Lung (tissue), 12 donors: ENCODE data around the gene ZDHHC7. TPM values are rescaled to one million over a fixed set of nuclear protein-coding genes. Genes with fewer than 3 reads are reported as not detected.

ENCODE experiments used
- ATAC-seq: fragments of 200-7000 bp; cut with Tn5 transposase; one replicate; pipeline ENCODE4 v1.9.1; 2020; ENCODE audit warnings: moderate number of reproducible peaks; ENCODE audit not compliant: insufficient read depth, low FRiP score
- DNase-seq, 3 donors: peaks; one replicate each; pipeline ENCODE4 v3.0.0-alpha.2; 2013 to 2017
- H3K27ac ChIP-seq, 2 donors: one replicate each; pipeline ENCODE4 v1.5.1; 2013; ENCODE audit warnings: mild to moderate bottlenecking in 2 of 2, moderate library complexity in 2 of 2, control low read depth in 1 of 2, inconsistent platforms in 1 of 2, low read depth in 1 of 2, low read length in 1 of 2
- H3K27me3 ChIP-seq, 3 donors: one replicate each; pipeline ENCODE4 v1.5.1; 2013; ENCODE audit warnings: low read length in 2 of 3; ENCODE audit not compliant: control insufficient read depth in 3 of 3, insufficient read depth in 3 of 3
- H3K36me3 ChIP-seq, 4 donors: one replicate each; pipeline ENCODE4 v1.5.1; 2013; ENCODE audit warnings: low read length in 4 of 4, mild to moderate bottlenecking in 1 of 4, moderate library complexity in 1 of 4; ENCODE audit not compliant: control insufficient read depth in 4 of 4, insufficient read depth in 4 of 4
- H3K4me1 ChIP-seq, 5 donors: one replicate each; pipeline ENCODE4 v1.5.1; 2013; ENCODE audit warnings: low read length in 5 of 5, mild to moderate bottlenecking in 2 of 5, moderate library complexity in 1 of 5; ENCODE audit not compliant: control insufficient read depth in 5 of 5, insufficient read depth in 5 of 5
- H3K4me3 ChIP-seq: one replicate; pipeline ENCODE4 v1.5.1; 2013; ENCODE audit warnings: mild to moderate bottlenecking, control low read depth, moderate library complexity
- H3K9ac ChIP-seq, 2 donors: one replicate each; pipeline ENCODE4 v1.5.1; 2013; ENCODE audit warnings: low read length in 2 of 2, control low read depth in 1 of 2; ENCODE audit not compliant: insufficient read depth in 1 of 2
- H3K9me3 ChIP-seq, 4 donors: one replicate each; pipeline ENCODE4 v1.5.1; 2013; ENCODE audit warnings: low read length in 3 of 4, mild to moderate bottlenecking in 1 of 4, moderate library complexity in 1 of 4; ENCODE audit not compliant: control insufficient read depth in 4 of 4, insufficient read depth in 3 of 4
- CTCF ChIP-seq: IDR thresholded peaks from 2 replicates; pipeline ENCODE4 v1.5.1; 2012; ENCODE audit warnings: mild to moderate bottlenecking; ENCODE audit errors: control extremely low read depth, extremely low read depth
- WGBS, 2 donors: extraction: QIAGEN DNeasy Blood & Tissue Kit; methylation state at CpG; one replicate each; pipeline ENCODE4 v1.1.7; 2013; 5-methylcytosine and 5-hydroxymethylcytosine counted together
- polyA plus RNA-seq, 2 donors: library from polyadenylated mRNA; stranded (reverse); fragments of 200-250 nt; gene quantifications; one replicate each; pipeline ENCODE4 v1.2.1, GENCODE V29; 2013
- total RNA-seq, 2 donors: library from RNA; depleted of rRNA in 1 of 2; stranded (reverse); fragments of >200 nt in 1 of 2; gene quantifications; one replicate each; pipeline ENCODE4 v1.2.1, GENCODE V29; 2014 to 2021
- donor health status: control.
- donor health status: control.
- donor health status: Bipolar disorder and iron deficiency.
- donor health status: healthy.
- donor health status: DM: yes; HTN: yes; CAD: no.

ZDHHC7 gene
- total and polyA plus RNA-seq, 4 donors: 23.6 to 61.1 (median 45.4) TPM

DNA sequence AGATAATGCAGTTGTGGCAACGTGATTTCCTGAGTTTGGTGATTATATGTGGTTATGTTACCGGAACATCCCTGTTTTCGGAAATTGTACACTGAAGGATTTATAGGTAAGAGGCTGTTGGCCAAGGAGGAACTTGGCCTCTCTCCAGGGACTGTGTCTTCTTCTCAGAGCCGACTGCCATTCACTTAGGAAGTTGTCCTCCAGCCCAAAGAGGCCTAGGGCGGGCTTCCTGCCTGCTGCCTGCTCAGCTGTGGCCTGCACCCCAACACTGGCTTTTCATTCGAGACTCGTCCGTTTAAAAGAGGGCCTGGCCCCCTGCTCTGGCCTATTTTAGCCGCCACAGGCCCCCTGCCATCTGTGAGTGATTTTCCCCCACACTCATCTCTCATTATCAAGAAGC, 64.3 kb downstream of the ZDHHC7 start:
- no peak for TF ChIP-seq CTCF
- H3K27me3 ChIP-seq: no peaks in the 10 kb centered on the region
- H3K9me3 ChIP-seq: no peaks in the 10 kb centered on the region
- 23 to 44% methylated on average over 9 of the region's 9 CpGs for WGBS, 2 donors
- no peak overlapping the region for H3K4me3 ChIP-seq
- H3K27ac ChIP-seq: no peak overlapping the region
- peaks cover 0 to 5% (median 0%) of the 10 kb centered on the region in 5 donors for H3K4me1 ChIP-seq
- ATAC-seq (no peak), DNase-seq (no peak)
- H3K9ac ChIP-seq: no peak overlapping the region
- no peaks in the 10 kb centered on the region for H3K36me3 ChIP-seq

GRCh38 chr16:84943620-84944019, 67.7 kb downstream of the ZDHHC7 start:
- no peaks in the 10 kb centered on the region for H3K27me3 ChIP-seq
- H3K36me3 ChIP-seq: no peaks in the 10 kb centered on the region
- no peak overlapping the region for H3K27ac ChIP-seq
- DNase-seq (no peak), ATAC-seq (no peak)
- H3K4me3 ChIP-seq: no peak overlapping the region
- 81 to 84% methylated on average over 4 of the region's 4 CpGs for WGBS, 2 donors
- H3K4me1 ChIP-seq: peaks cover 0 to 17% (median 0%) of the 10 kb centered on the region in 5 donors
- no peaks in the 10 kb centered on the region for H3K9me3 ChIP-seq
- no peak overlapping the region for H3K9ac ChIP-seq
- TF ChIP-seq CTCF: no peak

DNA sequence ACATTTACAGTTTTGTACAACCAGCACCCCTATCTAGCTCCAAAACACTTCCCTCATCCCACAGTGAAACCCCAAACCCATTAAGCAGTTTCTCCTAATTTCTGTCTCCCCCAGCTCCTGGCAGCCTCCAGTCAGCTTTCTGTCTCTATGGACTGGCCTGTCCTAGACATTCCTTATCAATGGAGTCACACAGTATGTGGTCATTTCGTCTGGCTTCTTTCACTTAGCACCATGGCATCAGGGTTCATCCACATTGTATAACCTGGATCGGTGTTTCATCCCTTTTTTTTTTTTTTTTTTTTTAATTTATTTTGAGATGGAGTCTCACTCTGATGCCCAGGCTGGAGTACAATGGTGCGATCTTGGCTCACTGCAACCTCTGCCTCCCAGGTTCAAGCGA, 68.5 kb downstream of the ZDHHC7 start:
- no peak for TF ChIP-seq CTCF
- H3K4me3 ChIP-seq: no peak overlapping the region
- H3K9ac ChIP-seq: no peak overlapping the region
- H3K27ac ChIP-seq: no peak overlapping the region
- H3K27me3 ChIP-seq: no peaks in the 10 kb centered on the region
- H3K4me1 ChIP-seq: peaks cover 0 to 21% (median 0%) of the 10 kb centered on the region in 5 donors
- ATAC-seq (no peak), DNase-seq (no peak)
- 87 to 97% methylated on average over 4 of the region's 4 CpGs for WGBS, 2 donors
- H3K9me3 ChIP-seq: no peaks in the 10 kb centered on the region
- no peaks in the 10 kb centered on the region for H3K36me3 ChIP-seq

GRCh38 chr16:84941921-84942320, 69.4 kb downstream of the ZDHHC7 start:
- no peaks in the 10 kb centered on the region for H3K36me3 ChIP-seq
- H3K27ac ChIP-seq: no peak overlapping the region
- WGBS, 2 donors: 90 to 93% methylated on average over 10 of the region's 10 CpGs
- peaks cover 0 to 26% (median 0%) of the 10 kb centered on the region in 5 donors for H3K4me1 ChIP-seq
- H3K27me3 ChIP-seq: no peaks in the 10 kb centered on the region
- no peak overlapping the region for H3K4me3 ChIP-seq
- ATAC-seq (no peak), DNase-seq (no peak)
- TF ChIP-seq CTCF: no peak
- H3K9ac ChIP-seq: no peak overlapping the region
- no peaks in the 10 kb centered on the region for H3K9me3 ChIP-seq
